ENCODE results near the gene TMEM217. TPM values are rescaled to one million over a fixed set of nuclear protein-coding genes. Genes with fewer than 3 reads are reported as not detected.
A peak's percentile ranks its signal among the peaks of the same experiment; 100 is the strongest.

The TMEM217 gene
- total RNA-seq, 2 experiments from 2014 or later: 2.5 TPM

DNA sequence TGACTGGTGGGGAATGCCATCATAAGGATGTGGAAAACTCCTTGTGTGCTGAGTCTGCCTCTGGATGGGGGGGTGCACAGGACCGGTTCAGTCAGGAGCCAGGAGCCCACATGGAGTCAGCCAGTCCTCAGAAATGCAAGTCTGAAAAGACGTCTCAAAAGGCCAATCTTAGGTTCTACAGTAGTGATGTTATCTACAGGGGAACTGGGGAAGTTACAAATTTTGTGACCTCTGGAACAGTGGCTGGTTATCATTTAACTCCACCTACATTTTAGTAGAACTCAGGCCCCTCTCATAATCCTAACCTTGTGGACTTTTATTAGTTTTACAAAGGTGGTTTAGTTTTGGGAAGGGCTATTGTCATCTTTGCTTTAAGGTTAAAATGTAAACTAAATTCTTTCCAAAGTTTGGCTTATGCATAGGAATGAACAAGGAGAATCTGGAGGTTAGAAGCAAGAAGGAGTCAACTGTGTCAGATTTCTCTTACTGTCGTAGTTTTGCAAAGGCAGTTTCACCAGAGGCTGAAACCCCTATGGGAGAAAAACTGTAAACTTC is 14.1 kb downstream of the TMEM217 start:
- no peak overlapping the region for H3K4me3 Mint-ChIP-seq
- H3K27me3 Mint-ChIP-seq: peaks cover 5% of the 10 kb centered on the region
- ChIA-PET POLR2A (no interaction called here), CTCF (interaction anchor here (0.7 kb wide), 1 partner anchor 485 kb away, joined by 4 read pairs; no protein-coding TSS in a partner anchor)
- ATAC-seq (no peak), DNase-seq (no peak)
- no peaks in the 10 kb centered on the region for H3K36me3 Mint-ChIP-seq (ENCODE audit: low read depth)
- intact Hi-C loops (cut with DNase I, micrococcal nuclease): loop anchor here in 1 of 2 experiments (5.0 kb wide), 1 partner anchor 1047 kb away; the partner anchor contains the start of gene BRPF3
- H3K4me1 Mint-ChIP-seq: peaks cover 33% of the 10 kb centered on the region
- H3K9me3 Mint-ChIP-seq (ENCODE audit: low read depth): peaks cover 1% of the 10 kb centered on the region
- H3K27ac Mint-ChIP-seq: no peak overlapping the region

DNA sequence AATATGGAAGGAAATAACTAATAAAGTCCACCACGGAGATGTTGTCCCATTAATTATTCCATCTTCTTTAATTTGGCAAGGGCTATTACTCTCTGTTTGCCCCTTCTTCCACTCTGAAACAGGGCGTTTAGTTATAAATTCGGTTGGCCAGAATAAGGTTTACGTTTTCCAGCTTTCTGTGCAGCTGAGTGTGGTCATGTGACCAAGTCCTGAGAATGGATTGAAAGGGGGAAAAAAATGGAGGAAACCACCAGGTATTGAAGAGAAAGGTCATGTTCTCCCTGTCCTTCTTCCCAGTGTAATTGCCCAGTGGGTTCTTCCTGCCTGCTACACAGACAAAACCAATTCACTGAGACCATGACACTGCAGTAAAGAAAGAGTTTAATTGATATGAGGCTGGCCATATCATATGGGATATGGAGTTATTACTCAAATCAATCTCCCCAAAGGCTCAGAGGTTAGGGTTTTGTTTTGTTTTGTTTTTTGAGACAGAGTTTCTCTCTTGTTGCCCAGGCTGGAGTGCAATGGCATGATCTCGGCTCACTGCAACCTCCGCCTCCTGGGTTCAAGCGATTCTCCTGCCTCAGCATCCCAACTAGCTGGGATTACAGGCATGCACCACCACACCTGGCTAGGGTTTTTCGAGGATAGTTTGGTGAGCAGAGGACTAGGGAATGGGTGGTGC is 14.7 kb downstream of the TMEM217 start:
- ATAC-seq (no peak), DNase-seq (no peak)
- H3K36me3 Mint-ChIP-seq (ENCODE audit: low read depth): no peaks in the 10 kb centered on the region
- ChIA-PET CTCF (interaction anchor here (0.7 to 1.3 kb wide), 4 partner anchors 14 to 229 kb away, joined by 3 to 5 read pairs (median 3); partner anchors contain the start of gene TBC1D22B), POLR2A (no interaction called here)
- no peak overlapping the region for H3K4me3 Mint-ChIP-seq
- H3K4me1 Mint-ChIP-seq: peaks cover 36% of the 10 kb centered on the region
- no peak overlapping the region for H3K27ac Mint-ChIP-seq
- intact Hi-C loops (cut with DNase I, micrococcal nuclease): loop anchor here in 1 of 2 experiments (5.0 kb wide), 1 partner anchor 1046 kb away; the partner anchor contains the start of gene BRPF3
- peaks cover 1% of the 10 kb centered on the region for H3K9me3 Mint-ChIP-seq (ENCODE audit: low read depth)
- H3K27me3 Mint-ChIP-seq: peaks cover 3% of the 10 kb centered on the region

DNA sequence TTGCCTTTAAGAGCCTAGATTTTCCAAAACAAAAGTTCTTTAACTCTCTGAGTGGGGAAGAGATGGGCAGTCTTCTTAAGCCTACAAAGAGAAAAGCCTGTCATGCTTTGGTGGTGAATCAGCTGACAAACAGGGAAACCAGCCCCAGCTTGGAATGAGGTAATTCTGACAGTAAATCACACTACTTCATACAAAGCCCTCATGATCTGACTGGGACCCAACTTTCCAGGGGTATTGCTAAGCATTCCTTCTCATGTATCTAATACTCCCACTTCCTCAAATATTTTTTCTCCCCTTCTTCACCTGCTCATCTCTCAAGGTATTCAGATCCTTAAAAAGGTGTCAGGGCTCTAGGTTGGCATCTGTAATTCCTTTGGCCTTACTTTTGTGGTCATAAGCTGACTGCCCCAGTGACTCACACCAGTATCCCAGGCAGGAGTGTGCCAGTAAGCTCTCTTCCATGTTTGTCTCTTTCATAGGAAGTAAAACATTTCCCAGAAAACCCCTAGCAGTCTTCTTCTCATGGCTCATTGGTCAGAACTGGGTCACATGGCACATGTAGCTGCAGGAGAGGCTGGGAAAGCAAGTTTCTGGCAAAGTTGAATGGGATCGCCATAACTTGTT is 15.4 kb downstream of the TMEM217 start:
- peak overlapping the region; percentile 38 for H3K27ac Mint-ChIP-seq
- CTCF ChIA-PET: interaction anchor here (0.7 to 1.4 kb wide), 6 partner anchors 9 to 230 kb away, joined by 3 to 5 read pairs (median 3); partner anchors contain the start of gene TBC1D22B
- intact Hi-C loops (cut with DNase I, micrococcal nuclease): loop anchor here in 1 of 2 experiments (5.0 kb wide), 1 partner anchor 1045 kb away; the partner anchor contains the start of gene BRPF3
- H3K9me3 Mint-ChIP-seq (ENCODE audit: low read depth): peaks cover 1% of the 10 kb centered on the region
- H3K4me3 Mint-ChIP-seq: no peak overlapping the region
- H3K36me3 Mint-ChIP-seq (ENCODE audit: low read depth): no peaks in the 10 kb centered on the region
- POLR2A ChIA-PET: interaction anchor here (1.8 kb wide), 1 partner anchor 15 kb away, joined by 4 read pairs; the partner anchor contains the start of genes TBC1D22B and TMEM217
- DNase-seq (peak; percentile 55), ATAC-seq (peak; percentile 18)
- peaks cover 3% of the 10 kb centered on the region for H3K27me3 Mint-ChIP-seq
- peaks cover 39% of the 10 kb centered on the region for H3K4me1 Mint-ChIP-seq

DNA sequence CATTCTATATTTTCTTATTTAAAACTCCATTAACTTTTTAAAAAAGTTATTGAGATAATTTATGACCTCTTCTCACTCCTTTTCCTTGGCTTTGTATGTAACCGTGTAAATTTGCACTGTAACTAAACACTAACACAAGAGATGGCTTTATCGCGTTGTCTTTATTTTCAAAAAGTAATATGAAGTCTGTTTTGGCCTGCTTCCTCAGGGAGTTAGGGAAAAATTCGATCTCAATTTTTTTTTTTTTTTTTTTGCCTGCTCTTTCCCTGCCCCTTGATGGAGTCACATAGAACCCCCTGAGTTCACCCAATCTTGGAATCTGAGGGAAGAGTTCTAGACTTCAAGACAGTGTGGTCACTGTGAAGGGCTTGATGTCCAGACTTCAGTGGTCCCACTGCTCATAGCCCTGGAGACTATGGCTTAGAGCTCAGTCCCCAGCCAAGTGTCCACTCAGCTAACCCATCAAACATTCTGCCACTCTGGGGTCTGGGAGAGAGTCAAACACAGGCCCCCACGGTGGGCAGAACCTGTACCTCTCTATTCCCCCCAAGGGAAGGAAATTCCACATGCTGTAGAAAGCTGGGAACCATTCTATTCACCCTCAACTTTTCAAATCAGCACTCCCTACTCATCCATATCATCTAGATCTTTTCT is 16.0 kb downstream of the TMEM217 start:
- H3K4me3 Mint-ChIP-seq: no peak overlapping the region

DNA sequence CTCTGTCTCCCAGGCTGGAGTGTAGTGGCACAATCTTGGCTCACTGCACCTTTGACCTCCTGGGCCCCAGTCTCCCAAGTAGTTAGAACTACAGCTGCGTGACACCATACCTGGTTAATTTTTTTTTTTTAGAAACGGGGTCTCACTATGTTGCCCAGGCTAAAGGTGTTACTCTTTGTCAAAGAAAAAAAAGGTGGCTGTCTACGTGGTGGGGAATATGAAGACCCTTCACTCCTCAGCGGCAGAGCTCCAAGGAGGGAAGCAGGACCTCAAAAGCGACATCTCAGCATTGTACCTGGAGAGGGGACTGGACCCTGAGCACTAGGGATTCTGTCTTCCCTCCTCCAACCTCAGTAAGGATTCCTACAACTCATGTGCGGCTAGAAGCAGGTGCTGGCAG is 16.8 kb downstream of the TMEM217 start:
- ChIA-PET POLR2A (interaction anchor here (1.8 kb wide), 1 partner anchor 17 kb away, joined by 4 read pairs; the partner anchor contains the start of genes TBC1D22B and TMEM217), CTCF (interaction anchor here (0.6 to 1.0 kb wide), 3 partner anchors 19 to 93 kb away, joined by 3 to 4 read pairs (median 3); no protein-coding TSS in a partner anchor)
- Mint-ChIP-seq H3K27ac (no peak overlapping the region), H3K36me3 (ENCODE audit: low read depth) (no peaks in the 10 kb centered on the region), H3K27me3 (peaks cover 2% of the 10 kb centered on the region), H3K4me1 (peaks cover 46% of the 10 kb centered on the region), H3K9me3 (ENCODE audit: low read depth) (peaks cover 1% of the 10 kb centered on the region), H3K4me3 (no peak overlapping the region)
- intact Hi-C loops (cut with DNase I, micrococcal nuclease): loop anchor here in 1 of 2 experiments (5.0 kb wide), 1 partner anchor 1044 kb away; the partner anchor contains the start of gene BRPF3
- DNase-seq (no peak), ATAC-seq (no peak)

More for the DNA sequence above, 16.0 kb downstream of the TMEM217 start:
- DNase-seq: no peak
- no peak for ATAC-seq
- Mint-ChIP-seq H3K27me3 (peaks cover 2% of the 10 kb centered on the region), H3K4me1 (peaks cover 44% of the 10 kb centered on the region), H3K36me3 (ENCODE audit: low read depth) (no peaks in the 10 kb centered on the region), H3K9me3 (ENCODE audit: low read depth) (peaks cover 1% of the 10 kb centered on the region), H3K27ac (peak overlapping the region; percentile 38)
- CTCF ChIA-PET: interaction anchor here (0.8 to 1.4 kb wide), 7 partner anchors 9 to 223 kb away, joined by 3 to 5 read pairs (median 3); partner anchors contain the start of gene TBC1D22B
- POLR2A ChIA-PET: interaction anchor here (1.8 kb wide), 1 partner anchor 16 kb away, joined by 4 read pairs; the partner anchor contains the start of genes TBC1D22B and TMEM217
- intact Hi-C loops (cut with DNase I, micrococcal nuclease): loop anchor here in 1 of 2 experiments (5.0 kb wide), 1 partner anchor 1045 kb away; the partner anchor contains the start of gene BRPF3

DNA sequence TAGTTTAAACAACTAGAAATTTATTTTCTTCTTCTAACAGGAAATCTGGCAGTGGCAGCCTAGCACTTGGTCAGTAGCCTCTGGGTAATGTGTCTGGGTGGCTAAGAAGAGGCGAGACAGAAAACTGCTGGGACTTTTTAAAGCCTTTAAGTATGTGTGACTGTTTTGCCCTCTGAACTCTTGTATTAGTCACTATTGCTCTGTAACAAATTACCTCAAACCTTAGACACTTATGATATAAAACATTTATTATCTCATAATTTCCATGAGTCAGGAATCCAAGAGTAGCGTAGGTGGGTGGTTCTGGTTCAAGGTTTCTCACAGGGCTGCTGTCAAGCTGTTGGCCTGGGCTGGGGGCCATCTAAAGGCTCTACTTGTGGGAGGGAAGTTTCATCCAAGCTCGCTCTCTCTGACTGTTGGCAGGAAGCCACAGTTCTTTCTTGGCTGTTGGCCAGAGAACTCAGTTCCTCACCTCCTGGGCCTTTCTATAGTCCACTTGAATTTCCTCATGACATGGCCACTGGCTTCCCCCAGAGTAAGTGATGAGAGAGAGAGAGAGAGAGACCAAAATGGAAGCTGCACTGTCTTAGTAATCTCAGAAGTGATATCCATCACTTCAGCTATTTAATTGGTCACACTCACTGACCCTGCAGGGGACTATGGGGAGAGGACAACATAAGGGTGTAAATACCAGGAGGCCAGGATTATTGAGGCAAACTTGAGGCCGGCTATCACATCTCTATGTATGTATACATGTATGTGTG is 17.8 kb downstream of the TMEM217 start:
- Mint-ChIP-seq H3K9me3 (ENCODE audit: low read depth) (peaks cover 1% of the 10 kb centered on the region), H3K4me3 (peak overlapping the region; percentile 19), H3K27ac (peak overlapping the region; percentile 84), H3K27me3 (no peaks in the 10 kb centered on the region), H3K4me1 (peaks cover 46% of the 10 kb centered on the region), H3K36me3 (ENCODE audit: low read depth) (no peaks in the 10 kb centered on the region)
- DNase-seq (peak; percentile 90), ATAC-seq (peak; percentile 92)
- intact Hi-C loops (cut with DNase I, micrococcal nuclease): loop anchor here (1.0 to 5.0 kb wide), 7 partner anchors 17 to 1043 kb away; partner anchors contain the start of genes TBC1D22B (in 2 of the 2) and BRPF3 (in 1 of the 2)
- ChIA-PET CTCF (interaction anchor here (0.5 to 1.4 kb wide), 8 partner anchors 14 to 389 kb away, joined by 3 to 7 read pairs (median 3); partner anchors contain the start of genes TBC1D22B and TMEM217), POLR2A (interaction anchor here (0.5 to 1.3 kb wide), 9 partner anchors 18 to 84 kb away, joined by 3 to 7 read pairs (median 3); partner anchors contain the start of genes TBC1D22B and TMEM217)

DNA sequence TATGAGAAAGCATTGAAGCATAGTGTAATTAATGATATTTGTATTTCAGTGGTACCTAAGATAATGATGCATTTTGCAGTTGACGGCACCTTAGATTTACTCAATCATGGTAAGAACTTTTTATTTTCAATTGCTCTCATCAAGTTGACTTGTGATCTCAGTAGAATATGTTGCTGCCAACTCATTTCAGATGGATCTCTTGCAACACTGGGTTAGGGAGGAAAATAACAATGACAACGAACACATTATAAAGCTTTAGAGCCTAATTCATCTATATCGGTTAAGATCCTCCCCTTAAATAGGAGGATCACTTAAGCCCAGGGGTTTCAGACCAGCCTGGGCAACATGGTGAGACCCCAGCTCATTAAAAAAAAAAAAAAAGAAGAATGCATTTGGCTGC is 18.4 kb downstream of the TMEM217 start:
- peak overlapping the region; percentile 84 for H3K27ac Mint-ChIP-seq
- no peaks in the 10 kb centered on the region for H3K27me3 Mint-ChIP-seq
- no peak for DNase-seq
- H3K4me3 Mint-ChIP-seq: peak overlapping the region; percentile 19
- POLR2A ChIA-PET: interaction anchor here (1.0 to 1.3 kb wide), 2 partner anchors 51 to 85 kb away, joined by 3 read pairs; no protein-coding TSS in a partner anchor
- intact Hi-C loops (cut with DNase I, micrococcal nuclease): no loop called here
- H3K36me3 Mint-ChIP-seq (ENCODE audit: low read depth): no peaks in the 10 kb centered on the region
- peaks cover 1% of the 10 kb centered on the region for H3K9me3 Mint-ChIP-seq (ENCODE audit: low read depth)
- ATAC-seq: no peak
- H3K4me1 Mint-ChIP-seq: peaks cover 46% of the 10 kb centered on the region
- CTCF ChIA-PET: interaction anchor here (0.7 to 1.4 kb wide), 6 partner anchors 13 to 222 kb away, joined by 3 to 7 read pairs (median 4); partner anchors contain the start of genes TBC1D22B and TMEM217

DNA sequence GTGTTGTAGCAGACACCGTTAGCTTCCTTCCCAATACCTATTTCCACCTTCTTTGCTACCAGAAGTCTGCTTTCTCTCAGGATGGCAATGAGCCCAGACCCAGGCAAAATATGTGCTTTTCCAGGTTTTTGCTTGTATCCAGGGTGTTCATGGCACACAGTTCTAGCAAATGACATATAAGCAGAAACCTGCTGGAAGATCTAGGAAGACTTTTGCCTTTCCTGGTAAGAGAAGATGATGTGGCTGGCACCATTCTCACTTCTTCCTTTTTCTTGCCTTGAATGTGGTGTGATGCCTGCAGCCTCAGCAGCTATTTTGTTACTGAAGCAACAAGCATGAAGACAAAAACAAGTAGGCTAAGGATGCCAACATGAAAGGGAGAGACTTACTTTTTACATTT is 19.6 kb downstream of the TMEM217 start:
- Mint-ChIP-seq H3K27ac (no peak overlapping the region), H3K36me3 (ENCODE audit: low read depth) (no peaks in the 10 kb centered on the region), H3K4me1 (peaks cover 42% of the 10 kb centered on the region), H3K4me3 (no peak overlapping the region), H3K9me3 (ENCODE audit: low read depth) (peaks cover 1% of the 10 kb centered on the region), H3K27me3 (peaks cover 2% of the 10 kb centered on the region)
- ChIA-PET CTCF (interaction anchor here (1.3 kb wide), 1 partner anchor 16 kb away, joined by 4 read pairs; no protein-coding TSS in a partner anchor), POLR2A (no interaction called here)
- intact Hi-C loops (cut with DNase I, micrococcal nuclease): no loop called here
- ATAC-seq (no peak), DNase-seq (no peak)

DNA sequence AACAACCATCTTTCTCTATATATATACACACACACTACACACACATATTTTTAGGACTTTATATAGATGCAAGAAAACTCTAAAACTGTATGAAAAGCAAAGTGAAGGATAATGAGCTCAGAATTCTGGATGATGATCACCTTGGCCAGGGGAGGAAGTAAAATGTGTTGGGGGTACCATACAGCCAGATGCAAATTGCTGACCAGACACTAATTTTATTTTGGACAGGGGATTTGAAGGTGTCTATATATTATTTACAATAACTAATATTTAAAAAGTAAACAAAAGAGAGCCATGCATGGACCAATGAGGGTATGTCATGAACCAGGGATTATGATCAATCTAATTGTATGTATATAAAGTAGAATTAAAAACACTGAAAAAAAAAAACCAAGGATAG is 20.2 kb downstream of the TMEM217 start:
- peaks cover 2% of the 10 kb centered on the region for H3K27me3 Mint-ChIP-seq
- intact Hi-C loops (cut with DNase I, micrococcal nuclease): no loop called here
- peaks cover 1% of the 10 kb centered on the region for H3K9me3 Mint-ChIP-seq (ENCODE audit: low read depth)
- no peak overlapping the region for H3K4me3 Mint-ChIP-seq
- peaks cover 41% of the 10 kb centered on the region for H3K4me1 Mint-ChIP-seq
- ChIA-PET POLR2A (no interaction called here), CTCF (interaction anchor here (1.0 to 1.3 kb wide), 2 partner anchors 15 to 20 kb away, joined by 3 to 4 read pairs; partner anchors contain the start of genes TBC1D22B and TMEM217)
- H3K27ac Mint-ChIP-seq: no peak overlapping the region
- ATAC-seq (no peak), DNase-seq (no peak)
- H3K36me3 Mint-ChIP-seq (ENCODE audit: low read depth): no peaks in the 10 kb centered on the region

DNA sequence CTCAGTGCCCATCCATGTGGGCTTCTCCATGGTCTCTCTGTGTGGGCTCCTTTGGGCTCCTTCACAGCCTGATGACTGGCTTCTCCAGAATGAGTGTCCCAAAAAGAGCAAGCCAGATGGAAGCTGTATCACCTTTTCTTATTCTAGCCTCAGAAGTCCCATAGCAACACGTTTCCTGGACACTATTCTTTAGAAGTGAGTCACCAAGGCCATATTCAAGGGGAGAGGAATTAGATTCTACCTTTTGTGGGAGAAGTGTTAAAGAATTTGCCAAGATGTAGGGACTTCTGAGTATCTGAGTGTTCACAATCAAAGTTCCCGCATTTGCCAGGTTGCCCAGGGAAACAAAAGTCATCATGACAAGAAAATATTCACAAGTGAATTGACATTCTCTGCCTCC is 21.0 kb downstream of the TMEM217 start:
- Mint-ChIP-seq H3K36me3 (ENCODE audit: low read depth) (no peaks in the 10 kb centered on the region), H3K4me1 (peaks cover 32% of the 10 kb centered on the region), H3K4me3 (no peak overlapping the region), H3K27me3 (peaks cover 6% of the 10 kb centered on the region), H3K27ac (no peak overlapping the region), H3K9me3 (ENCODE audit: low read depth) (peaks cover 1% of the 10 kb centered on the region)
- ATAC-seq (no peak), DNase-seq (no peak)
- intact Hi-C loops (cut with DNase I, micrococcal nuclease): no loop called here
- CTCF ChIA-PET: interaction anchor here (1.0 to 1.4 kb wide), 4 partner anchors 21 to 219 kb away, joined by 3 to 4 read pairs (median 3); partner anchors contain the start of genes TBC1D22B and TMEM217
- POLR2A ChIA-PET: no interaction called here
